Colon (tissue), 2 donors: ENCODE results near the gene NCSTN.

Experiments
- FAIRE-seq: peaks from 2 replicates; lab custom pipeline; 2012; peaks lifted over from hg19 to GRCh38; lab: Jason Lieb, UNC
- donor health status: control.
- donor health status: control.

The NCSTN gene

DNA sequence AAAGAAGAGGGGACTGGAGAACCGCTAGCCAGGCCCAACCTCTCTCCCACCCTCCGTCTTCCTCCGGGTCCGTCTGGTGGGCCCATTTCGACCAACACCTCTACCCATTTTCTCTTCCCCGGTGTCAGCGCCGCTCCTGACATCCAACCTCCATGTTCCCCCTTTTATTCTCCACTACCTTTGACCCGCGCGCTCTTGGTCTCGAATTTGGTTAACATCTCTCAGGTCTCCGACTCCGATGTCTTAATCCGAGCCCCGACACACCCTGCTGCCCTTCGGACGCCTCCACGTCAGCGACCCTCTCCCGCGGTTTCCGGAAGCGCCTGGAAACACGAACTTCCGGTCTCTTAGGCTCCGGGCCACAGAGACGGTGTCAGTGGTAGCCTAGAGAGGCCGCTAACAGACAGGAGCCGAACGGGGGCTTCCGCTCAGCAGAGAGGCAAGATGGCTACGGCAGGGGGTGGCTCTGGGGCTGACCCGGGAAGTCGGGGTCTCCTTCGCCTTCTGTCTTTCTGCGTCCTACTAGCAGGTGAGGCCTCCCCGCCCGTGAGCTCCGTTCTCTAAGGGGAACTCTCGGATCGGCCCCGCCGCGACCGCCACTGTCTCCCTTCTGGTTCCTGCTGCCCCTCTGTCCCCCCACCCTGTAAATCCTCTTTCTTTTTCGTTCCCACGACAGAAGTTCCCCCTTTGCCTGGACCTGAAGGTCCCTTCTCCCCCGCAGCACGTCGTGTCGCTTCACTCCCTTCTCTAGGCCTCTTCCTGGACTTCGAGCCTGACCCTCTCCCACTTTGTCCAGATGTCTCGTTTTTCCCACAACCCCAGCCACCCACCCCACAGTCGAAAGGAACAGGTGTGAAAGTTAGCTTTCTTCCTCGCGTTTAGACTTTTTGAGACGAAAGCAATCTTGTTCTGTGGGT lies at the start of gene NCSTN, which contains the start of gene COPA:
TSS of gene NCSTN (plus strand) at position 431 of the 917 bp plus-strand sequence. CDS start at position 445, 14 bp downstream.
TSS of gene COPA (minus strand) at position 298 of the 917 bp plus-strand sequence. CDS start at position 218, 80 bp downstream.
- no peak for FAIRE-seq

DNA sequence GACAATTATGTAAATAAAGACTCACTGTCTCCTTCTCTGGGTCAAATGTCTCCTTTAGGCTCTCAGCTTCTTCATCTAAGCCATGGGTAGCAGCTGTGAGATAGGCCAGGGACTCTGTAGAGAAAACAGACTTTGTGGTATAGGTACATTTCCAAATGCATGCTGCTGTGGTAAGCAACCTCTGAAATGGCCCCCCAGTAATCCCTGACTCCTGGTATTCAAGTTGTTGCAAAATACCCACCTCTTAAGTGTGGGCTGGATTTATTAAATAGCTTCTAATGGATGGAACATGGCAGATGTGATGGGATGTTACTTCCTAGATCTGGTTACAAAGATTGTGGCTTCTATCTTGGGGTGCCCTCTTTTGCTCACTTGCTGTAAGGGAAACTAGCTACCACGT lies 47.1 kb upstream of the NCSTN start:
- no peak for FAIRE-seq

DNA sequence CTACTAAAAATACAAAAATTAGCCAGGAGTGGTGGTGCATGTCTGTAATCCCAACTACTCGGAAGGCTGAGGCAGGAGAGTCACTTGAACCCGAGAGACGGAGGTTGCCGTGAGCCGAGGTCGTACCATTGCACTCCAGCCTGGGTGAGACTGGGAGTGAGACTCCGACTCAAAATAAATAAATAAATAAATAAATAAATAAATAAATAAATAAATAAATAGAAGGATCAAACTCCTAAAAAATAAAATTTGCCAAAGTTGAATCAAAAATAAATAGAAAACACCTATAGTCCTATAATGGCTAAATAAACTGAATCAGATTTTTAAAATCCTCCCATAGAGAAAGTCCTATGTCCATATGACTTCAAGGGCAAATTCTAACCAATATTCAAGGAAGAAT lies 43.0 kb upstream of the NCSTN start:
- no peak for FAIRE-seq

DNA sequence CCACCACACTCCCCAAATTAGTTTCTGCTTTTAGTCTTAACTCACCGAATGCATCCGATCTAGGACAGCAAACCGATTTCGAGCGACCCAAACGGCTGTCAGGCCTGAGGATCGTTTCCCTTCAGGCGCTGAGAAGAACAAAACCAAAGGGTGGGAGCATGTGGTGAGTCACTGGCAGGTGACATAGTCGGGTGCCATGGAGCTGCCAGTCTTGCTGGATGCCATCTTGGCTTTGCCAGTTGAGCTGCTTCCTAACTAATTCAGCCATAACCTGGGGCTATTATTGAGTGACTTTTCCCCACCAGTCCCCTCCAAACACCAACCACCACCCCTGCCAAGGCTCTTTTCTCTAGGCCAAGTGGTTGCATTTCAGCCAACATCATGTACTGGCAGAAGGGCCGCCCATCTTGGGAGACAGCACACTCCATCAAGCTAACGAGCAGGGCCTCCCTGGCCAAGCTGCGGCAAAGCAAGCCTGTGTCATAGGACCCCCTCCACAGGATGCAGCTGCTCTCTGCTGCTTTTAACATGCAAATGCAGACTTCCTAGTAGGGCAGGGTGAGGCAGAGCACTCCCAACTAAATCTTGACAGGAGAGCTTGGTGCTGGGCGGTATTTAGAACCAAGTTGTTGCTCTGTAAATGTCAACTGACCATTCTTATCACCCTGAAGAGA lies 35.9 kb upstream of the NCSTN start:
- no peak for FAIRE-seq

DNA sequence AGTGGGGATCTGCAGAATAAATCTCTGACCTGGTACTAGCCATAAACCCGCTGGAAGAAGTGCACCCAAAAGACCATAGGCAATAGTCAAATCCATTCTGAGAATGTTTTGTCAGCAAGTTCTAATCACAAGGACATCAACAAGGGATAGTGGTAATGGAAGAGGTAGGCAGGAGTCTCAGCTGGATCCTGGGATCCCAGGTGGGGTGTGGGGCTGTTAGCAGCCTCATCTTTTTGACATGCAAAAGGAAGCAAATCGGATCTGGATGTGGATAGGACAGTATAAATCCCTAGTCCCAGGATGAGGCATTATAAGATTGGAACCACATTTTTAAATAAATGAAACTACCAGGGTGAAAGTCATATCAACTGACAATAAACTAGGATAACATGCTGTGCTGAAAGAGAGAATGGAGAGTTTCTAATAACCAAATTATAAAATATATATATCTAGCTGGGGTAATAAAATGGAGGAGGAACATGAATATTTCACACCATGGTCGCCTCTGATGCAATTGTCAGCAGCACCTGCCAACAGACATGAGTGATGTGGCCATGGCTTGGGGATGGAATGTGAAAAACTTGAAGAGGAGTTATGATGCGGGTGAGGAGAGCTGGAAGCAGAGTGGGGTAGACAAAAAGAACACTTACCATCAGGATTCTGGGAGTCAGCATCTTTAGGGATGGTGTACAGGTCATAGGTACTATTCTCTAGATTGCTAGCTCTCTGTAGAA lies 34.6 kb upstream of the NCSTN start:
- FAIRE-seq, result no peak

DNA sequence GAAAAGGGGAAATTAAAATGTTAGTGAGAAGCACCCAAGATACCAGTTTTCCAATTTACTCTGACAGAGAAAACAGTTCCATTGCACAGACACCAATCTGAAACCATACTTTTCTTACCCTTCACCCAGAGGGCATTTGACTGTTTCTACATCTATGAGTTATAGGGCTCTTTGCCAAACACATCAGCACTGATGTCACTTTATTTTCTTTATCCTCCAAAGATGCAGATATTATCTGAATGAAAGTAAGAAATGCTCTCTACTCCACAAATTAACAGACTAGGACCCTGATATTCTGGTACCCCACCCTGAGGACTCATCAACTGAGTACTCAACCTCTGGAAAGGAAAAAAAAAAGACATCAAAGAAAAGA lies 34.0 kb upstream of the NCSTN start:
- no peak for FAIRE-seq

DNA sequence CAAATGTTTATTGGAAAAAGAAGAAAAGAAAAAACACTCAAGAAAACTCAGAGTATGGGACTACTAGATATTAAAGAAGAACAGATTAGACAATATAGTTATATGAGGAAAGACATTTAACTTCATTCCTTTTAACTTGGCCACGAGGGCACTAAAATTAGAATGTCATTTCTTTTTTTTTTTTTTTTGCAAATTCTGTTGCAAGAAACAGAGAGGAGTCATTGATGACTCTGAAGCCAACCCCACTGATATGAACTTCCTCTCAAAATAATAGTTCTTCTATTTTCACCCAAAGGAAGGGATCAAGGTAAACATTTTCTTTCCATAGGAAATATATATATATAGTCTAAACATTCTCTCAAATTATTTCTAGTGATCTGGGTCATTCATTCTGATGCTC lies 33.6 kb upstream of the NCSTN start:
- no peak for FAIRE-seq

DNA sequence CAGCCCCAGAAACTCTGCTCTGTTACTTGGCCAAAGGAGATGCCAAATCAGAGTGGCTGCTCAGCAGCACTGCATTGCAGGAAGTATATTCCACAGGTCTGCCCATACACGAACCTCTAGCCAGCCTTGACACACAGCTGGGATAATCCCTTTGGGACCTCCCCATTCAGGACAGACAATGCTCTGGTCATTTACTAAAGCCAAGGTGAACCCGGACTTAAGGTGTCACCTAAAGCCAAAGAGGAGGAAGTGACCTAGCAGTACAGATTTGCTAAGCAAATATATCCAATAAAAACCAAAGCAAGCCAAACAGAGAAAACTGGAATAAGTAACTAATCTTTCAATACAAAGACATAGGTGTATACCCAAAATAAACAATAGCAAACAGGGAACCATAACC lies 27.8 kb upstream of the NCSTN start:
- no peak for FAIRE-seq

DNA sequence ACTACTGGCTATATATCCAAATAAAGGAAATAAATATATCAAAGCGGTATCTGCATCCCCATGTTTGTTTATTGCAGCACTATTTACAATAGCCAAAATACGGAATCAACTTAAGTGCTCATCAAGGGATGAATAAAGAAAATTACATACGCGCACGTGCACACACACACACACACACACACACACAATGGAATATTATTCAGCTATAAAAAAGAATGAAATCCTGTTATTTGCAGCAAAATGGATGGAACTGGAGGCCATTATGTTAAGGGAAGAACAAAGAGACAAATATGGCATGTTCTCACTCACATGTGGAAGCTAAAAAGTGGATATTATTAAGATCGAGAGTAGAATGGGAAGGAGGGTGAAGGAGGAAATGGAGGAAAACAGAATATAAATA lies 20.4 kb upstream of the NCSTN start:
- no peak for FAIRE-seq

DNA sequence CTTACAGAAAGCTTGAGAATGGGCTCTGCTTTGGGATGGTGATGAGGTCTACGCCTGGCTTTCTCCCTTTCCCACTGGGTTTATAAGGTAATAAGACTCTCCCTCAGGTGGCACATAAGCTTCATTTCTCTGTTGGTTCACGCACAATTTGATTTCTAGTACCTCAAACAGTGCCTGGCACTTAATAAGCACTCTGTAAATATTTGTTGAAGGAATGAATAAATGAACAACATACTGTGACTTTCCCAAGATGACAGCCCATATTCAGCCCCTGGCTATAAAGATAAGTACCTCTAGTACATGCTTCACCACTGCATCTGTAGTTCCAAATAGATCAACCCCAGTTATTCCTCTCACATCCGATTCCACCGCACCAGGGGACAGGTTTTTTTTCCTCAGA lies 17.9 kb upstream of the NCSTN start:
- no peak for FAIRE-seq

DNA sequence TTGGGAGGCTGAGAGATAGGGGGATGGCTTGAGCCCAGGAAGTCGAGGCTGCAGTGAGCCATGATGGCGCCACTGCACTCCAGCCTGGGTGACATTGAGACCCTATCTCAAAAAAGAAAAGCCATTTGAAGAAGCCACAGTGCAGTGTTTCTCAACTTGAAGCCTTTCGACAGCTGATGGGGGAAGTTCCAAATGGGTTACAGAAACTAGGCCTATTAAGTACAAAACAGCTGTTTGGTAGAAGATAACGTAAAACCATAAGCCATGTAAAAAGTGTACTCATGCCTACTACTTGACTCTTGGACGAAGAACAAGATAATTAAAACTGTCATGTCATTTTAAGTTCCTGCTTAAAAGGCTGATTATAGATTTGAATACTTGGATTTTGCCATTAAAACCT lies 16.8 kb upstream of the NCSTN start:
- FAIRE-seq, result no peak

DNA sequence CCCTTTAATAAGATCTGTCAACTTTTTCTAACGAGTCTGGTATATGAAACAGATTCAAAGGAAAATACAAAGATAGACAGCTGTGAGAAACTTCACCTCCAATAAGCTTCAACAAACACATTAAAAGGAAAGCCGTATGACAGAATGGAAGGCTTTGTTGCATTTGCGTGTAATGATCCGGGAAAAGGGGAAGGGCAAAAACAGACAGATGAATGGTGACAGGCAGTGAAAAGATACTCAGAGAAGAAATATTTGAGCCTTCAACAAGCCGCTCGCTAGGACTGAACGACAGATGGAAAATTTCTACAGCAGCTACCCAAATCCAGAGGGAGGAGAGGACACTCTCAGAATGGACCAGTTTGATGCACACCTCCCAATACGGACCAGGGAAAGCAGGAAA lies 15.0 kb upstream of the NCSTN start:
- FAIRE-seq, result no peak

DNA sequence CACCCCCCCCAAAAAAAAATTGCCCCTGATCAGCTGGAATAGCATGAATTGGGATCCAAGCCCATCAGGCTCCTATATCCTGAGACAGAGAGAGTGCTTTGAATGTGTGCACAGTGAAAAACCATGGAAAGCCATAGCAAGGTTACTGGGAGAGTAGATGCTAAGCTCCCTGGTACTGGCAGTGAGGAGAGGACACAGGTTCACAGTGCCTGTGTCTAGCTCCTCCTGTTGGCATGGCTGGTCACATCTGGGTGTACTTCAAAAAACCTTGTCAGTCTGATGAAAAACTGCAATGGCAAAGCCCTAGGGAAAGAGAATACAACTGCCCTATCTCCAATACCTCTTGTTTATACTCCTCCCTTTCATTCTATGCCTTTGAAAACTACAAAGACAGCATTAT lies 13.1 kb upstream of the NCSTN start:
- FAIRE-seq, result no peak

DNA sequence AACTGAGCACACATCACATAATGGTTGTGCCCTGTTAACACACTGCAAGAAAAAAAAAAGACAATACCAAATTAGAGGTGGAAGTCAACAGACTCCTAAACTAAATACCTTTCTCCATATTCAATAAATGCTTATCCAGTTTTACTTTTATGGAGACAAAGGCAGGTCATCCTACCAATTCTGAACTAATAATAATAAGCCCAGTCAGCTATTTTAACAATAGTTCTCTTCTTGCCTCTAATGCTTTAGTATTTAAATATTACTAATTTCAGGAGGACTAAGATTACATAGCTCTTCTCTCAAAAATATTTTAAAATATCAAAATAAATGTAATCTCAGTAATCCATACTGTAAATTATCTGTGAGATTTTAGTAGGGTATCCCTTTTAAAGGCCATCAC lies 10.7 kb upstream of the NCSTN start:
- FAIRE-seq, result no peak

DNA sequence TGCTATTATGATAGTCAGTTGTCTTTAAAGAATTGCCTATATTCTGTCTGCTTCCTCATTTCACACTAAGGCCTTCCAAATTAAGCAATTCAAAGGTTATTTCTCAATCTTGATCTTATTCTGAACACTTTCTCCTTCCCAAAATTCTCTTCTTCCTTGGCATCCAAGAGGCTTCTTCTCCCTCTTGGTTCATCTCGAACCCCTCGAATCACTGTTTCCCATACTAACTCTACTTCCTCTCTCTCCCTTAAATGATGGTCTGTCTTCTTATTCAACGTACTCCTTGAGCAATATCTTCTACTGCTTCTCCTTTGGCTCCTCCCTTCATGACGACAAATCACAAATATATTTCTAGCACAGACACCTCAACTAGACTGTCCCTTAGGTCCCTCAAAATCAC lies 4.6 kb upstream of the NCSTN start:
- FAIRE-seq, result no peak

DNA sequence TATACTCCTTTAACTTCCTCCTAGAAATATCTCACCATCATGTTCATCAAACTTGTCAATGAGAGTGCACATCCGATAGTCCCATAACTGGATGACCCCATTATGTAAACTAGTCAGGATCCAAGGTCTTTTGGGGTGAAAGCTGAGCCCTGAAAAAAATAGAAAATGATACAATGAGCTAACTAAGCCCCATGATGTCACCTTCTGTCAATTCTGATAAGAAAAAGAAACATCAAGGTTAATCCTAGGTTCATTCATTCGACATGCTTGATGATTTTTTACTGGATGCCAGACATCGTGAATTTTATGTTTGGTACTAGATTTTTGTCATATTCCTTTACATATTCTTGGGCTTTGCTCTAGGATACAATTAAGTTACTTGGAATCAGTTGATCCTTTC lies 3.0 kb upstream of the NCSTN start:
- FAIRE-seq, result no peak

DNA sequence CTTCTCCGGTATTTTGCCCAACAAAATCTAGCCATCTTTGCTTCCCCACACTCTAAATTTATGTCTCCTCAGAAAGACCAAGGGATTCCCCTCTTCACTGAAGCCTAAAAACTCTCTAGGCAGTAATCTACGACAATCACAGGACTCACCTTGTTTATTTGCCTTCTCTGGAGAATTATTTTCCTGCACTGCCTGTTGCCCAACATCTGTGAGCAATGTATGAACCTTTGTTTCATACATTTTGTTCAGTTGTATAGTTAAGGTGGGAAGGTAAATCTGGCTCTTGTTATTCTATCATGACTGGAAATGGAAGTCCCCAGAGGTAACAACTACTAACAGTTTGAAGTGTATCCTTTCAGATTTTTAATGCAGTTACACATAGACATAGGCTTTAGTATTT lies 2.3 kb upstream of the NCSTN start:
- FAIRE-seq, result no peak

DNA sequence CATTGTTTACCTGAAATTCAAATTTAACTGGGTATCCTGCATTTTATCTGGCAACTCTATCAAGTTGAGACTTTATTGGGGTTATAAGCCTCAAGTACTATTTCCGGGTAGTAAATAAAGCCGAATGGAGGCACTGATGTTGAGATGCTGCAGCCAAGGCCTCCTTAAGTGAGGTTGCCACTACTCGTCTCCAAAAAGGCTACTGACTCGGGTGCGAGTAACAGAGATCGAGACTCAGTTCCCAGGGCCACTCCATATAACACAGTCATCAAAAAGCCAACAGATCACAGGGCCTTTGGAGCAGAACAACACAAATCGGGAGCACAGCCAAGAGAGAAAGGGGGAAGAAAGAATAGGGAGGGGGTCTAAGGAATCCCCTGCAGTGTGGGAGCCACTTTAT lies 657 bp upstream of the NCSTN start:
- FAIRE-seq, result no peak

DNA sequence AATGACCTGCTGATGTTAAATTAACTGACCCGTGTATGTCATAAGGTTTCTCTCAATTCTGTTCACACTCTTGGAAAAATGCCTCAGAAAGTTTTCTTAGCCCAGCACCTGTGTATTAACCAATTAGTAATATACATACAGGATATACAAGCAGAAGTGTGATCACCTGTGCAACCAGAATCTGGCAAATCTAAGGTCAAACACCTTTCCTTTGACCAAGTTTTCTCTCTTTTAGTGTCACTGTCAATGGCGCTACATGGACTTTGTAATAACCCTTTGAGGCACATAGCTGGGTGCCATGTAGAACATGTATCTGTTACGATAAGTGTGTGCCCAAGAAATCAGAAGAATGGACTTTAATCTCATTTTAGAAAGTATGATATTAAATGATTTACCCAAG lies 1.1 kb downstream of the NCSTN start:
- no peak for FAIRE-seq

DNA sequence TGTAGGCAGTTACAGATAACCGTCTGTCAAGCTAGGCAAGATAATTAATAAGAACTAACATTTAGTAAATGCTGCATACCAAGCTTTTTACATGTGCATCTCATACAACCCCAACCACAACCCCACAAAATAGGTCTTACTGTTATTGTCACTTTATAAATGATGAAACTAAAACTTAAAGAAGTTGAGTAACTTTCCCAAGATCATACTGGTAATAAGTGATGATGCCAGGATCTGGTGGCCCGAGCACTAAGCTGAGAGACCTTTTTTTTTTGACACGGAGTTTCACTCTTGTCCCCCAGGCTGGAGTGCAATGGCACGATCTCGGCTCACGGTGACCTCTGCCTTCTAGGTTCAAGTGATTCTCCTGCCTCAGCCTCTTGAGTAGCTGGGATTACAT lies 1.8 kb downstream of the NCSTN start:
- FAIRE-seq, result no peak

DNA sequence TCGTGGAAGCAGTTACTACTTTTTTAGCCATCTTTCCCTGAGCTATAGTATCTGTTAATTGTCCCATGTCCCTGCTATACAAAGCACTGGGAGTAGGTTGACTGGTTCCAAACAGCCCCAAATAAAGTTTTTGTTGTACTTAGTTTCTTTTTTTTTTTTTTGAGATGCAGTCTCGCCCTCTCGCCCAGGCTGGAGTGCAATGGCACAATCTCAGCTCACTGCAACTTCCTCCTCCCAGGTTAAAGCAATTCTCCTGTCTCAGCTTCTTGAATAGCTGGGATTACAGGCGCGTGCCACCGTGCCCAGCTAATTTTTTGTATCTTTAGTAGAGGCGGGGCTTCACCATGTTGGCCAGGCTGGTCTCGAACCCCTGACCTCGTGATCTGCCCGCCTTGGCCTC lies 3.3 kb downstream of the NCSTN start:
- FAIRE-seq, result no peak

DNA sequence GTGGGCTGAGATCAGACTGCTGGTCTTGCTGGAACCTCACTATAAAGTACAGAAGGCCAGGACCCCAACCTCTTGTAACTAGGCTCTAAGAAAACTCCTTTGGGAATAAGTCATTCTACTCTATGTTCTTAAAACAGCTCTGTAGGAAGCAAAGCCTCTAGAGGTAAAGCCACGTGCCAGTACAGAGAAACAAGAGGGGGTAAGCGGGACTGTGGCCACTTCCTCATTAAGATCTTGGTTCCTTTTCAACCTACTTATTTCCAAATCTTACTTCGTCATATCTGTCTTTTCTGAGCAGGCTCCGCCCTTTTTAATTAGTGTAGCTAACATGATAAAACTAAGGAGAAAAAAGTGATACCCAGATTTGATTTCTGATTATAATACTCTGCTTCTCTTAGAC lies 3.8 kb downstream of the NCSTN start:
- no peak for FAIRE-seq

DNA sequence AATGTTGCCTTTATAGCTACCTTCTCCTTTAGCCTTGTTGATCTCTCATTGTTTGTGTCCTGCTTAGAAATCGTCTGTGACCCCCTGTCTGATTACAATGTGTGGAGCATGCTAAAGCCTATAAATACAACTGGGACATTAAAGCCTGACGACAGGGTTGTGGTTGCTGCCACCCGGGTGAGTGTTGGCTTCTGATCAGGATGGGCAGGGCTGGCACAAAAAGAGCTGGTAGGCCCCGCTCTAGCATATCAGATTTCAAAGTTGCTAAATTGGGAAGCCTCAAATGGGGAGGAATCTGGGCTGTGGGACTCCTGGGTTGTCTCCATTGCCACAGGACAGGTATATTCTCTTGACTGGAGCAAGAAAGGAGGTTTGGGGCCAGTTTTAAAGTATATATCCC lies 8.4 kb downstream of the NCSTN start:
- no peak for FAIRE-seq
